ENCODE data around the gene POLRMT. TPM values are rescaled to one million over a fixed set of nuclear protein-coding genes. Genes with fewer than 3 reads are reported as not detected.

Gene POLRMT
- total RNA-seq, 1 experiment from 2014 or later, result 139 TPM

- POLR2A ChIA-PET, result interaction anchor here (1.0 kb wide), 1 partner anchor 144 kb away, joined by 3 read pairs; no protein-coding TSS in a partner anchor
- ATAC-seq (no peak), DNase-seq (ENCODE audit: low spot score) (no peak)
- no peaks in the 10 kb centered on the region for H3K9me3 Mint-ChIP-seq
- TF ChIP-seq, protein P1, sequence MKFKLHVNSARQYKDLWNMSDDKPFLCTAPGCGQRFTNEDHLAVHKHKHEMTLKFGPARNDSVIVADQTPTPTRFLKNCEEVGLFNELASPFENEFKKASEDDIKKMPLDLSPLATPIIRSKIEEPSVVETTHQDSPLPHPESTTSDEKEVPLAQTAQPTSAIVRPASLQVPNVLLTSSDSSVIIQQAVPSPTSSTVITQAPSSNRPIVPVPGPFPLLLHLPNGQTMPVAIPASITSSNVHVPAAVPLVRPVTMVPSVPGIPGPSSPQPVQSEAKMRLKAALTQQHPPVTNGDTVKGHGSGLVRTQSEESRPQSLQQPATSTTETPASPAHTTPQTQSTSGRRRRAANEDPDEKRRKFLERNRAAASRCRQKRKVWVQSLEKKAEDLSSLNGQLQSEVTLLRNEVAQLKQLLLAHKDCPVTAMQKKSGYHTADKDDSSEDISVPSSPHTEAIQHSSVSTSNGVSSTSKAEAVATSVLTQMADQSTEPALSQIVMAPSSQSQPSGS (CRISPR knock-in tag; IDR thresholded peaks at IDR 0.05; ENCODE audit: borderline replicate concordance, low read depth), result no peak
- TF ChIP-seq HMGA2 (CRISPR knock-in tag; IDR thresholded peaks at IDR 0.05), result no peak
- no peak for TF ChIP-seq CBFB (CRISPR knock-in tag; IDR thresholded peaks at IDR 0.05; ENCODE audit: low read depth)
- no peak for TF ChIP-seq IRF2 (CRISPR knock-in tag; IDR thresholded peaks at IDR 0.05; ENCODE audit: borderline replicate concordance, low read depth)
- TF ChIP-seq GABPB1 (CRISPR knock-in tag; IDR thresholded peaks at IDR 0.05), result no peak
- TF ChIP-seq, protein P2, sequence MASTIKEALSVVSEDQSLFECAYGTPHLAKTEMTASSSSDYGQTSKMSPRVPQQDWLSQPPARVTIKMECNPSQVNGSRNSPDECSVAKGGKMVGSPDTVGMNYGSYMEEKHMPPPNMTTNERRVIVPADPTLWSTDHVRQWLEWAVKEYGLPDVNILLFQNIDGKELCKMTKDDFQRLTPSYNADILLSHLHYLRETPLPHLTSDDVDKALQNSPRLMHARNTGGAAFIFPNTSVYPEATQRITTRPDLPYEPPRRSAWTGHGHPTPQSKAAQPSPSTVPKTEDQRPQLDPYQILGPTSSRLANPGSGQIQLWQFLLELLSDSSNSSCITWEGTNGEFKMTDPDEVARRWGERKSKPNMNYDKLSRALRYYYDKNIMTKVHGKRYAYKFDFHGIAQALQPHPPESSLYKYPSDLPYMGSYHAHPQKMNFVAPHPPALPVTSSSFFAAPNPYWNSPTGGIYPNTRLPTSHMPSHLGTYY (CRISPR knock-in tag; IDR thresholded peaks at IDR 0.05), result no peak
- no peak for TF ChIP-seq FOXP1 (CRISPR knock-in tag; IDR thresholded peaks at IDR 0.05; ENCODE audit: borderline replicate concordance)
- TF ChIP-seq, protein P3, sequence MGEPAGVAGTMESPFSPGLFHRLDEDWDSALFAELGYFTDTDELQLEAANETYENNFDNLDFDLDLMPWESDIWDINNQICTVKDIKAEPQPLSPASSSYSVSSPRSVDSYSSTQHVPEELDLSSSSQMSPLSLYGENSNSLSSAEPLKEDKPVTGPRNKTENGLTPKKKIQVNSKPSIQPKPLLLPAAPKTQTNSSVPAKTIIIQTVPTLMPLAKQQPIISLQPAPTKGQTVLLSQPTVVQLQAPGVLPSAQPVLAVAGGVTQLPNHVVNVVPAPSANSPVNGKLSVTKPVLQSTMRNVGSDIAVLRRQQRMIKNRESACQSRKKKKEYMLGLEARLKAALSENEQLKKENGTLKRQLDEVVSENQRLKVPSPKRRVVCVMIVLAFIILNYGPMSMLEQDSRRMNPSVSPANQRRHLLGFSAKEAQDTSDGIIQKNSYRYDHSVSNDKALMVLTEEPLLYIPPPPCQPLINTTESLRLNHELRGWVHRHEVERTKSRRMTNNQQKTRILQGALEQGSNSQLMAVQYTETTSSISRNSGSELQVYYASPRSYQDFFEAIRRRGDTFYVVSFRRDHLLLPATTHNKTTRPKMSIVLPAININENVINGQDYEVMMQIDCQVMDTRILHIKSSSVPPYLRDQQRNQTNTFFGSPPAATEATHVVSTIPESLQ (CRISPR knock-in tag; IDR thresholded peaks at IDR 0.05), result no peak
- TF ChIP-seq, protein P4, sequence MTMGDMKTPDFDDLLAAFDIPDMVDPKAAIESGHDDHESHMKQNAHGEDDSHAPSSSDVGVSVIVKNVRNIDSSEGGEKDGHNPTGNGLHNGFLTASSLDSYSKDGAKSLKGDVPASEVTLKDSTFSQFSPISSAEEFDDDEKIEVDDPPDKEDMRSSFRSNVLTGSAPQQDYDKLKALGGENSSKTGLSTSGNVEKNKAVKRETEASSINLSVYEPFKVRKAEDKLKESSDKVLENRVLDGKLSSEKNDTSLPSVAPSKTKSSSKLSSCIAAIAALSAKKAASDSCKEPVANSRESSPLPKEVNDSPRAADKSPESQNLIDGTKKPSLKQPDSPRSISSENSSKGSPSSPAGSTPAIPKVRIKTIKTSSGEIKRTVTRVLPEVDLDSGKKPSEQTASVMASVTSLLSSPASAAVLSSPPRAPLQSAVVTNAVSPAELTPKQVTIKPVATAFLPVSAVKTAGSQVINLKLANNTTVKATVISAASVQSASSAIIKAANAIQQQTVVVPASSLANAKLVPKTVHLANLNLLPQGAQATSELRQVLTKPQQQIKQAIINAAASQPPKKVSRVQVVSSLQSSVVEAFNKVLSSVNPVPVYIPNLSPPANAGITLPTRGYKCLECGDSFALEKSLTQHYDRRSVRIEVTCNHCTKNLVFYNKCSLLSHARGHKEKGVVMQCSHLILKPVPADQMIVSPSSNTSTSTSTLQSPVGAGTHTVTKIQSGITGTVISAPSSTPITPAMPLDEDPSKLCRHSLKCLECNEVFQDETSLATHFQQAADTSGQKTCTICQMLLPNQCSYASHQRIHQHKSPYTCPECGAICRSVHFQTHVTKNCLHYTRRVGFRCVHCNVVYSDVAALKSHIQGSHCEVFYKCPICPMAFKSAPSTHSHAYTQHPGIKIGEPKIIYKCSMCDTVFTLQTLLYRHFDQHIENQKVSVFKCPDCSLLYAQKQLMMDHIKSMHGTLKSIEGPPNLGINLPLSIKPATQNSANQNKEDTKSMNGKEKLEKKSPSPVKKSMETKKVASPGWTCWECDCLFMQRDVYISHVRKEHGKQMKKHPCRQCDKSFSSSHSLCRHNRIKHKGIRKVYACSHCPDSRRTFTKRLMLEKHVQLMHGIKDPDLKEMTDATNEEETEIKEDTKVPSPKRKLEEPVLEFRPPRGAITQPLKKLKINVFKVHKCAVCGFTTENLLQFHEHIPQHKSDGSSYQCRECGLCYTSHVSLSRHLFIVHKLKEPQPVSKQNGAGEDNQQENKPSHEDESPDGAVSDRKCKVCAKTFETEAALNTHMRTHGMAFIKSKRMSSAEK (CRISPR knock-in tag; IDR thresholded peaks at IDR 0.05; ENCODE audit: borderline replicate concordance), result no peak
- no peak for TF ChIP-seq SP1 (CRISPR knock-in tag; conservative IDR thresholded peaks at IDR 0.05)
- TF ChIP-seq, protein P5, sequence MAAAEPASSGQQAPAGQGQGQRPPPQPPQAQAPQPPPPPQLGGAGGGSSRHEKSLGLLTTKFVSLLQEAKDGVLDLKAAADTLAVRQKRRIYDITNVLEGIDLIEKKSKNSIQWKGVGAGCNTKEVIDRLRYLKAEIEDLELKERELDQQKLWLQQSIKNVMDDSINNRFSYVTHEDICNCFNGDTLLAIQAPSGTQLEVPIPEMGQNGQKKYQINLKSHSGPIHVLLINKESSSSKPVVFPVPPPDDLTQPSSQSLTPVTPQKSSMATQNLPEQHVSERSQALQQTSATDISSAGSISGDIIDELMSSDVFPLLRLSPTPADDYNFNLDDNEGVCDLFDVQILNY (CRISPR knock-in tag; IDR thresholded peaks at IDR 0.05), result no peak
- no peak for TF ChIP-seq FOXJ3 (CRISPR knock-in tag; IDR thresholded peaks at IDR 0.05; ENCODE audit: borderline replicate concordance)
- TF ChIP-seq, protein P6, sequence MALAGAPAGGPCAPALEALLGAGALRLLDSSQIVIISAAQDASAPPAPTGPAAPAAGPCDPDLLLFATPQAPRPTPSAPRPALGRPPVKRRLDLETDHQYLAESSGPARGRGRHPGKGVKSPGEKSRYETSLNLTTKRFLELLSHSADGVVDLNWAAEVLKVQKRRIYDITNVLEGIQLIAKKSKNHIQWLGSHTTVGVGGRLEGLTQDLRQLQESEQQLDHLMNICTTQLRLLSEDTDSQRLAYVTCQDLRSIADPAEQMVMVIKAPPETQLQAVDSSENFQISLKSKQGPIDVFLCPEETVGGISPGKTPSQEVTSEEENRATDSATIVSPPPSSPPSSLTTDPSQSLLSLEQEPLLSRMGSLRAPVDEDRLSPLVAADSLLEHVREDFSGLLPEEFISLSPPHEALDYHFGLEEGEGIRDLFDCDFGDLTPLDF (CRISPR knock-in tag; IDR thresholded peaks at IDR 0.05), result no peak
- TF ChIP-seq EMX1 (CRISPR knock-in tag; IDR thresholded peaks at IDR 0.05), result no peak
- H3K4me1 Mint-ChIP-seq, result peaks cover 3% of the 10 kb centered on the region; the same call in 1 of the 2 replicates
- H3K36me3 Mint-ChIP-seq, result no peaks in the 10 kb centered on the region
- H3K4me3 Mint-ChIP-seq, result no peak overlapping the region
- no peaks in the 10 kb centered on the region for H3K27me3 Mint-ChIP-seq (ENCODE audit: low read depth)
- peak overlapping the region; percentile 53 for H3K27ac Mint-ChIP-seq
- CTCF ChIA-PET, result interaction anchor here (1.4 kb wide), 1 partner anchor 23 kb away, joined by 4 read pairs; no protein-coding TSS in a partner anchor
These were observed 22.4 kb upstream of the POLRMT start for GRCh38 chr19:655691-656090.

- DNase-seq (ENCODE audit: low spot score) (no peak), ATAC-seq (no peak)
- Mint-ChIP-seq H3K27me3 (ENCODE audit: low read depth) (no peaks in the 10 kb centered on the region), H3K4me3 (no peak overlapping the region), H3K4me1 (no peaks in the 10 kb centered on the region), H3K36me3 (no peaks in the 10 kb centered on the region), H3K9me3 (no peaks in the 10 kb centered on the region), H3K27ac (no peak overlapping the region)
- CTCF ChIA-PET, result no interaction called here
- POLR2A ChIA-PET, result no interaction called here
- TF ChIP-seq ZNF281 (CRISPR knock-in tag; IDR thresholded peaks at IDR 0.05) (no peak), ZNF396 (CRISPR knock-in tag; IDR thresholded peaks at IDR 0.05; ENCODE audit: borderline replicate concordance) (no peak)
- TF ChIP-seq, protein P7, sequence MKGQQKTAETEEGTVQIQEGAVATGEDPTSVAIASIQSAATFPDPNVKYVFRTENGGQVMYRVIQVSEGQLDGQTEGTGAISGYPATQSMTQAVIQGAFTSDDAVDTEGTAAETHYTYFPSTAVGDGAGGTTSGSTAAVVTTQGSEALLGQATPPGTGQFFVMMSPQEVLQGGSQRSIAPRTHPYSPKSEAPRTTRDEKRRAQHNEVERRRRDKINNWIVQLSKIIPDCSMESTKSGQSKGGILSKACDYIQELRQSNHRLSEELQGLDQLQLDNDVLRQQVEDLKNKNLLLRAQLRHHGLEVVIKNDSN (CRISPR knock-in tag; IDR thresholded peaks at IDR 0.05), result no peak
These were observed 20.1 kb upstream of the POLRMT start for GRCh38 chr19:653425-653824.
